ENCODE measurements around the gene ALKBH5.
"Not testable (repeated sequence)": the region's sequence is repeated elsewhere in the genome, so short reads cannot be mapped to it uniquely, and the experiment has no call there.

ALKBH5 gene

GRCh38 chr17:18187226-18187625 is 3.6 kb downstream of the ALKBH5 start:
- DNase-seq: no peak

- DNase-seq: no peak
These were observed 4.5 kb downstream of the ALKBH5 start for GRCh38 chr17:18187821-18188761.

- no peak for DNase-seq
These were observed 7.1 kb downstream of the ALKBH5 start for GRCh38 chr17:18190628-18191235.

- no peak for DNase-seq
These were observed 7.6 kb downstream of the ALKBH5 start for GRCh38 chr17:18191236-18191667.

GRCh38 chr17:18191967-18192366 is 8.3 kb downstream of the ALKBH5 start:
- no peak for DNase-seq

- no peak for DNase-seq
These were observed 10.8 kb downstream of the ALKBH5 start for GRCh38 chr17:18194394-18194793.

- DNase-seq: no peak
These were observed 11.2 kb downstream of the ALKBH5 start for GRCh38 chr17:18194804-18195203.

- no peak for DNase-seq
These were observed 11.6 kb downstream of the ALKBH5 start for GRCh38 chr17:18195246-18195645.

- DNase-seq: no peak
These were observed 14.0 kb downstream of the ALKBH5 start for GRCh38 chr17:18197535-18198194.

- DNase-seq: no peak
These were observed 14.9 kb downstream of the ALKBH5 start for GRCh38 chr17:18198530-18198929.

- no peak for DNase-seq
These were observed 17.5 kb downstream of the ALKBH5 start for GRCh38 chr17:18201108-18201507.

- no peak for DNase-seq
These were observed 19.7 kb downstream of the ALKBH5 start for GRCh38 chr17:18203308-18203707.

GRCh38 chr17:18205861-18206260 is 22.2 kb downstream of the ALKBH5 start:
- no peak for DNase-seq

- no peak for DNase-seq
These were observed 23.3 kb downstream of the ALKBH5 start for GRCh38 chr17:18206962-18207361.

GRCh38 chr17:18208092-18208491 is 24.5 kb downstream of the ALKBH5 start:
- DNase-seq: no peak

- DNase-seq: no peak
These were observed 30.1 kb downstream of the ALKBH5 start for GRCh38 chr17:18213666-18214270.

GRCh38 chr17:18216906-18217305 is 33.3 kb downstream of the ALKBH5 start:
- DNase-seq: not testable (repeated sequence)

GRCh38 chr17:18217412-18218015 is 33.9 kb downstream of the ALKBH5 start:
- DNase-seq: peak; percentile 60 to 67

- DNase-seq: no peak
These were observed 35.3 kb downstream of the ALKBH5 start for GRCh38 chr17:18218756-18219415.

- DNase-seq: no peak
These were observed 40.4 kb downstream of the ALKBH5 start for GRCh38 chr17:18224053-18224386.

- no peak for DNase-seq
These were observed 40.9 kb downstream of the ALKBH5 start for GRCh38 chr17:18224387-18225120.
